Right ventricle myocardium inferior (tissue), 1 donor: ENCODE measurements around the gene SERINC3. TPM values are rescaled to one million over a fixed set of nuclear protein-coding genes. Genes with fewer than 3 reads are reported as not detected.

ENCODE experiments used
- ATAC-seq: fragments of 200-7000 bp; cut with Tn5 transposase; one replicate; pipeline ENCODE4 v1.9.1; 2020; ENCODE audit warnings: mild to moderate bottlenecking, moderate library complexity
- DNase-seq: peaks from one replicate; pipeline ENCODE4 v3.0.0; 2021; ENCODE audit errors: missing footprints
- intact Hi-C: fragments of 100-400 bp; cut with DNase I; formaldehyde crosslinking; loops from one replicate; pipeline ENCODE4 v1.11.0; 2022
- total RNA-seq: library from RNA; stranded (reverse); fragmentation: NEBNext Ultra II Directional; extraction: Animal tissue kit (Norgen Biotek cat#: 25700); gene quantifications from one replicate; pipeline ENCODE4 v1.2.1, GENCODE V29; 2021
- donor health status: DM: no; HTN: yes; CAD: no; lungs with severe emphysema.

The SERINC3 gene
- total RNA-seq, 1 donor from 2014 or later = 82.4 TPM

DNA sequence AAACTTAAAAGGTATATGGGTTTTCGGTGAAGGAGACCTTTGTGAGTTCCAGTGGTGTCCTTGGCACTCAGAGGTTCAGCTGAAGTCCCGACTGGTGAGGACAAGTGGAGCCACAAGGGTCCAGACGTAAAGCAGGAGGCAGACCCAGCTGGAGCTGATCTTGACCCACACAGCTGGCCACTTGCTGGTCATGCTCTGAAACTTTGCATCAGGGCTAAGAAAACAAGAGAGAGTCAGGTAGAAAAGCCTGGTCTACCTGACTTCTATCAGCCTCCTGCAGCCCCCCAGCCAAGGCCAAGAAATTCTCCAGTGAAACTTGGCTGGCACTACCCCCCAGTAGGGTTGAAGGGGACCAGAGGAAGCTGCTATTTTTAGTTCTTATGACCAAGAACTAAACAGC is 21.6 kb downstream of the SERINC3 start:
- intact Hi-C loops = no loop called here
- no peak for ATAC-seq

DNA sequence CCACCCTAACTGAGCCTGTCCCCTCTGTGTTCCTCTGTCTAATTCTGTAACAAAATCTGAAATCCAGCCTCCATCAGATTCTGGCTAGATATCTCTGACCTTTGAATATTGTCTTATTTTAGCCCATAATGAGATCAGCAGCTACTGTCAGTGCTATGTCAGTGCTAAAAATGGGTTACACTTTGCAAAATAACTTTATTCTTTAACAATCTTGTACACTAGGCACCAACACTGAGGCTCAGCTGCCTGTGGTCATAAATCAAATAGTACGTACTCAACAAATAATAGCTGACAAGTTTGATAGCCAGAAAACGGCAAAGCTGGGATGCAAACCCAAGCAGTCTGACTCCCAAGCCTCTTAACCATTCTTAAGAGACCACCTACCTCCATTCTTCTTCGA is 24.1 kb downstream of the SERINC3 start:
- ATAC-seq = no peak
- intact Hi-C loops = no loop called here
- no peak for DNase-seq

More for the DNA sequence above, 21.6 kb downstream of the SERINC3 start:
- no peak for DNase-seq

DNA sequence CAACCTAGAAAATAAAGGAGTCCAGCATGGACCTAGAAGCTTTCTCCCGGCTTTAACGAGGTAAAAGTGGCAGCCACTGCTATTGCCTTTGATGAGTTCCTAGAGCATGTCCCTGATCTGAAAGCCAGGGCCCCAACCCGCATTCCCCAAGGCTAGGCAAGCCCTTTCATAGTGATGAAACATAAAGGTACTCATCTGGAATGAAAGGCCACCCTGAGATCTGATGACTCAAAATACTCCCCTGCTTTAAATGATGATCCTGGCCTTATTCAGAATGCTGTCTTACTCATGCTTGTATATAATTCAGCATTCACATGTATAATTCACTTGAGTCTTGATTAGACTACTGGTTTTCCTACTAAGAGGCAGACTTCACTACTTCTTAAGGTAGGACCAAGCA is 24.9 kb downstream of the SERINC3 start:
- DNase-seq (no peak), ATAC-seq (no peak)
- intact Hi-C loops = no loop called here

DNA sequence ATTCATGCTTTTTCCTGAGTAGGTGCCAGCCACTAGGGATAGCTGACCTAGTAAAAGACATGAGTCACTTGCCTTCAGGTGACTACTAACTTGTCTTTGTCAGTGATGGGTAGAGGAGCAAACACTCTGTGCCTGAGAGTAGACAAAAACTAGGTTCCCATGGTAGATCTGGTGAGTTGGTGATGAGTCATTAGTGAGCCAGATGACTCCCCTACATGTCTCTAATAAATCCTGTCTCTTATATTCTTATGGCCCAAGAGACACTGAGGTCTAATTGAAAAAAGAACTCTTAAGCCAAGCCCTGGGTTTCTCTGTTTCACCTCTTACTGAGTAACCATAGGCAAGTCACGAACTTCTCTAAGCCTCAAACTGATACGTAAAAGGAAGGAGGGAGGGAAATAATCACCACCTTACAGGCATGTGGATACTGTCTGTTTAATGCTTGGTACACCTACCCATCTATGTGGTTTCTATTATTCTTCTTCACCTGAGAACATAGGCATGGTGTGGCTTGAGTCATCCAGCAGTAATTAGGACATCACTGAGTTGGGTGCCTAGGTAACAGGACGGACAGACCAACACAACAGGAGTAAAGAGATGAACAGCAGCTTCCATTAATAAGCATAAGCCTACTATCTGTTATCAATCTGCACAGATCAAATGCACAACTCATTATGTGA is 25.9 kb downstream of the SERINC3 start:
- ATAC-seq (no peak), DNase-seq (no peak)
- intact Hi-C loops = no loop called here

DNA sequence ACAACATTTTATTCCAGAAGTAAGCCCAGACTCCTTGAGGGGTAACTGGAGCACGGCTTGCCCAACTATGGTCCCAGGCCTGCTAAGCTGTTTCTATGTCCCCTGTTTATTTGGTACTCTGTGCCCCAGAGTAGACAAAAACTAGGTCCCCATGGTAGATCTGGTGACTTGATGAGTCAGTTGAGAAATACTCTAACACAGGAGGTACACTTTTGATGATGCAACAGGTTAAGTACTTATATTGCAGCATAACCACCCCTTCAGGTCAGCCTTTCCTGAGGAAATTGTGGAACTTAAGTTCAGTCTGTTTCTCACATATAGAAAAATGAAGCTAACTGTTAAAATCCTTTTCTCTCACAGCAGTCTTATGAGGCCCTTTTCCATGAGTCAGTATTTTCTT is 26.6 kb downstream of the SERINC3 start:
- intact Hi-C loops = no loop called here
- ATAC-seq = no peak
- DNase-seq = no peak

DNA sequence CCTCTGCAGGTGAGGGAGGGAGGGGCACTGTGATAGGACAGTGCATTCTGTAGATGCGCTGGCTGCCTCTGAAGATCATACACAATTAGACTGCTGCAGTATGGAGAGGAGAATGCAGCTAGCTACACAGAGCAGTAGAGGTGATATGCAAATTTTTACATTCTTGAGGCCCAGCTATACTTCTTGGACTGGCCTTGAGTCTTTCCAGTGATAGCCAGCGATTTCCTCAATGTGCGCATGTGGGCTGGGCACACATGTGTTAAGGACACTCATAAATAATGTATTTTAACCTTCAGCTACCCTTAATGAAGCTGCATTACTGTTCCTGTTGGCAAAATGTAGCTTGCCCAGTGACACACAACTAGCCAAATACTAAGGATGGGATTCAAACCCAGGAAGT is 27.2 kb downstream of the SERINC3 start:
- DNase-seq = no peak
- ATAC-seq = no peak
- intact Hi-C loops = no loop called here

DNA sequence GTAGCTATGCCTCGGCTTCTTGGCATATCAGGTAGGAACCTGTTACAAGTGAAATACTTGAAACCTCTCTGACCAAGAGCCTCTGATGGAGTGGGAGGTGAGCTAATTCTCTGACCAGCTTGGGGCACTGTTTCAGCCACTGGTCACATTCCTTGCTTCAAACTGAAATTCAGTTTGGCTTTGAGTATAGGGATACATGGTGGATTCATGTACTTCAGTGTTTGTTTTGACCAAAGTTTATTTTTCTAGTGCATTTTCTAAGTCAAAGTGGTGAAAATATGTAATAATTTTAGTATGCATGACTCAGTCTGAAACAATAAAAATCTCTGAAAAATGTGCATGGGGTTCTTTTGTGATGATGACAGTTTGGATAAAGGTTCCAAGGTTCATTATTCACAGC is 27.6 kb downstream of the SERINC3 start:
- no peak for ATAC-seq
- DNase-seq = no peak
- intact Hi-C loops = no loop called here

DNA sequence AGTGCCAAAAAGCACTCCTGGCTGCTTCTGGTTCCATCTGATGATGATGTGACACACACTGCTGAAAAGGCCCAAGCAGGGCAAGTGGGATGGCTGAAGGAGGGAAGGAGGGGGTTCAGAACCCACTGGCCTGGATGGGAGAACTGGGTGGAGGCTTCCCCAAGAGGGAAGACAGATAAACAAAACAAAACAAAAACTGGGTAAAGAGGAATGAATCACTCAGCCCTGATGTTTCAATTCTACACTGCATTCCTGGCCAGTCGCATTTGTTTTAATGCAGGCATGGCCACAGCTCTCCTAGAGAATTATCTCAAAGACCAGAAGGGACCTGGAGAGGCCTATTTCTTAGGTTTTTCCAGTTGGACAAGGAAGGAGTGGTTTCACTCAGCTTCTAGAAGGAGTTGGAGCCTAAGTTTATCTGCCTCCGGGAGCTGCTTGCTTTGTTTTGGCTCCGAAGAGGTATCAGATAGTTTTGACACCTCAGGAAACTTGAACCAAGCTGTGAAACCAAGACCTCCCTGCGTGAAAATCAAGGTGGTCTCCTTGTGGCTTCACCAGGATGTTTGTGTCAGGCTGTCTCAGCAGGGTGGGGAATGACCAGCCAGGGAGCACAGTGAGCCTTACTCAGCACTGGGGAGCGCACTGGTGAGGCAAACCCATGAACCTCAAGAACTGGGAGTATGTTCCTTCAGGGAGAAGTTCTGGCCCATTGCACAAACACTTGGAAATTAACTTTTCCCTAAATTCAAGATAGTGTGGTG is 30.1 kb downstream of the SERINC3 start:
- intact Hi-C loops = no loop called here
- peak; percentile 75 for ATAC-seq
- no peak for DNase-seq

DNA sequence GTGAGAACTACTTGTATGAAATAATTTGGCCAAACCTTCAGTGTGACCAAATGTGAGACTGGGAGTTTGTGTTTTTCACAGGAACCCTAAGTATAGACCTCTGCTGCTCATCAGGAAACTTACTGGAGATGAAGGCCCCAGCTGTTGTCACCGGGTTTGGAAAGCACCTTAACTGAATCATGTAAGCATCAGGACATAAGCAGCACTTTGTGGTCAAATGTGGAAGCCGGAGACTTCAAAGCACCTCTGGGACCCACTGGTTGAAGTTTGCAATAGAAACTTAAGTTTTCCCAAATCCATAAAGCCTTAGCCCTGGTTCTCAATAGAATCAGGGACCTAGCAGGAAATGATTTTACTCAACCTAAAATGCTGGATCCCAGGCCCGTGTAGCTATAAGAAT is 31.9 kb downstream of the SERINC3 start:
- DNase-seq (no peak), ATAC-seq (no peak)
- intact Hi-C loops = no loop called here

DNA sequence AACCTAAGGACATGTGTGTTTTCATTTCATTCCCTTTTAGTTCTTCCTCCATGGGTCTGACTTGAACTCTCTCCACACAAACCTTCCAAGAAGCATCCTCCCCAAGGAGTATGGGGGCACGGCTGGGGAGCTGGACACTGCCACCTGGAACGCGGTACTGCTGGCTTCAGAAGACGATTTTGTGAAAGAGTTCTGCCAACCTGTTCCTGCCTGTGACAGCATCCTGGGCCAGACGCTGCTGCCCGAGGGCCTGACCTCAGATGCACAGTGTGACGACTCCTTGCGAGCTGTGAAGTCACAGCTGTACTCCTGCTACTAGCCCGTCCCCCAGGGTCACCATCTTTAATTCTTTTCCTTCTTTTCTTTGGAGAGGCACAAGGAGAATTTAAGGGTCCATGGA is 32.6 kb downstream of the SERINC3 start:
- intact Hi-C loops = no loop called here
- no peak for ATAC-seq
- no peak for DNase-seq

DNA sequence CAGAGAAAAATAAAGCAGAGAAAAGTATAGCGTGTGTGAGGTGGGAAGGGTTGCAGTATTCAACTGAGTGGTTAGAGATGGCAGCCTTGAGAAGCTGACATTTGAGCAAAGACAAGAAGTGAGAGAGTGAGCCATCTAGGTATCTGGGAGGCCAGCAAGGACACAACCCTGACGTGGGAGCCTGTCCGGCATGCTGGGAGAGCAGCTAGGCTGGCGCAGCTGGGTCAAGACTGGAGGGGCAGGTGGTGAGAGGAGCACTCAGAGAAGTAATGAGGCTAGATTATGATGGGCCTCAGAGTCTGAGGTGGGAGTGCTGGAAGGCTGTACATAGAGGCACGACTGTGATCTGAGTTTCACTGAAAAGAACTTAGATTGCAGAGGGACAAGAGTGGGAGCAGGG is 33.3 kb downstream of the SERINC3 start:
- DNase-seq (no peak), ATAC-seq (no peak)
- intact Hi-C loops = no loop called here

DNA sequence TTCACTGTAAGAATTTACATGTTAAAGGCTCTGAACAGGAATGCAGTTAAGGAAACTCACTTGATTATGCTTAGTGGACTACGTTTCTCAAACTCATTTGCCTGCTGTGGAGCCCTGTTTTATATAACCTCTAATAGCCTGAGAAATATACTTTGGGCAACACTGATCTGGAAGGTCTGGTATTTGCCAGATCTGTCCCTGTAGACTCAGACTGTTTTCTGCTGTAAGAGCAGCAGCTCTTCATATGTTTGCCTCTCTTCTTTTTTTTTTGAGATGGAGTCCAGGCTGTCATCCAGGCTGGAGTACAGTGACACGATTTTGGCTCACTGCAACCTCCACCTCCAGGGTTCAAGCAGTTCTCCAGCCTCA is 36.1 kb downstream of the SERINC3 start:
- intact Hi-C loops = no loop called here
- ATAC-seq (no peak), DNase-seq (no peak)

DNA sequence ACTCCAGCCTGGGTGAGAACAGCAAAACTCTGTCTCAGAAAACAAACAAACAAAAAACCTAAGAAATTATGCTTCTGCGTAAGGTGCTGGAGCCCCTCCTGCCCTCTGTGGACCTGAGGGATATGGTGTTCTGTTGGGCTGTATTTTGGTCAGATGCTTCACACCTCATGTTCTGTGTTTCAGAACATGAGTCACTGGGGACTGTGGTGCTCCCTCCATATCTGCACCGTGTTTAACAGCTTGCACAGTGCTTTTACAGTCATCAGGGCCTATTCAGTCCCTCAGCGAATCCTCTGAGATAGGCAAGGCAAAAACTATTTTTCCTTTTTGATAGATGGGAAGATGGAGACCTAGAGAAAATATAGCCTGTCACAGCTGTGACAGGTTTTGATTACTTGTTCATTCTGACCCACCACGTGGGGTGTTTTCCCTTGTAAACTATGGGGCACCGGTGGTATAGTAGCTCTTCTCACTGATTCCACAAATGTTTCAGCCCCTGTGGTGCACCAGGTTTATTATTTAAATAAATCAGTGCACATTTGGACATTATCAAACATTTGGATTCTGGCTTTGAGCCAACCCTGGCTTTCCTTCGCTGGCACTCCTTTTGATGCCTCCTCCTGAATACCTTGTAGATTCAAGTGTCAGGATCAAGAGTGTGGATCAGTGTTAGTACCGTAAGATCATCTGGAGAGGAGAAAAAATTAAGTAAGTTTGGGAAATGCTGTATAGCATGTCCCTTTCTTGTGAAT is 36.6 kb downstream of the SERINC3 start:
- DNase-seq (no peak), ATAC-seq (no peak)
- intact Hi-C loops = no loop called here

DNA sequence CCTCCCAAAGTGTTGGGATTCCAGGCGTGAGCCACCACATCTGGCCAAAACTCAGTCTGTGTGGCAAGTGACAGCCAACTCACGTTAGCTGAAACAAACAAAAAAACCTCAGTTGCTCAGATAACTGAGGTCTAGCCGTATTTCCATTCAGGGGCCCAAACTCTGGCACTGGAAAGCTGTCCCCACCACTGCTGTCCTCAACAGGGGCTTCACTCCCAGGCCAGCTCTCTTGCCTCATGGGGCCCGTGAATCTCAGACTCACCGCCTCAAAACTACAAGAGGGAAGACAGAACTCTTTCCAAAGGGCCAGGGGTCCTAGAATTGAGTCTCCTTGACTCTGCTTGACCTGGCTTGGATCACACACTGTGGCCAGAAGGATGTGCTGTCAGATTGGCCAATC is 38.8 kb downstream of the SERINC3 start:
- intact Hi-C loops = no loop called here
- DNase-seq (no peak), ATAC-seq (no peak)

DNA sequence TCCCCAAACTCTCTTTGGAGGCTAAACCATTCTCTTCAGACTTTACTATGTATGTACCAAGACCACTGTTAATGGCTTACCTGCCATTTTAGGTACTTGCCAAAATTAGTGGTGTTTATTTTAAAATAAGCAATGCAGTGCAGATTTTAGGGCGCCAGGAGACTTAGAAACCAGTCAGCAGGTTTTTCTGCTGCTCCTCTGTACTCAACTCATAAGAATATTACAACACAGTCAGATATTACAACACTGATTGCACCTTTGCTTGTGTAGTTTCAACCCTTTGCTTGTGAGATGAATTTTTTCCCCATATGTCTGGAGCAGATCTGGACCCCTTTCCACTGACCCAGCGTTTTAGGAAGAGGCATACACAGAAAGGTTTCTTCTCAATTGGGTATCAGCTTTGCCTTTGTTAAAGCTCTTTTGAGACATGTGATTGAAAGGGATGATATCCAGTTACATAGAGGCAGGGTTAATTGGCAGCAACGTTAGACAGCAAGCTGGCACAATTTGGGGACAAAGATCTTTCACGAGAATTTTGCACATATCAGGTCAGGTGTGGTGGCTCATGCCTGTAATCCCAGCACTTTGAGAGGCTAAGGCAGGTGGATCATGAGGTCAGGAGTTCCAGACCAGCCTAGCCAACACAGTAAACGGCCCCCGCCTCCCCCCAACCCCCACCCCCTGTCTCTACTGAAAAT is 40.0 kb downstream of the SERINC3 start:
- intact Hi-C loops = no loop called here
- DNase-seq (no peak), ATAC-seq (no peak)

DNA sequence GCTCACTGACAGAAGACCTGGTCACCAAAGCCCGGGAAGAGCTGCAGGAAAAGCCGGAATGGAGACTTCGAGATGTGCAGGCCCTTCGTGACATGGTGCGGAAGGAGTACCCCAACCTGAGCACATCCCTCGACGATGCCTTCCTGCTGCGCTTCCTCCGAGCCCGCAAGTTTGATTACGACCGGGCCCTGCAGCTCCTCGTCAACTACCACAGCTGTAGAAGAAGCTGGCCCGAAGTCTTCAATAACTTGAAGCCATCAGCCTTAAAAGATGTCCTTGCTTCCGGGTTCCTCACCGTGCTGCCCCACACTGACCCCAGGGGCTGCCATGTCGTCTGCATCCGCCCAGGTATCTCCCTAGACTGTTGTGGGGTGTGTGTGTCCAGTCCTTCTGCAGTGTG is 41.8 kb downstream of the SERINC3 start:
- no peak for ATAC-seq
- no peak for DNase-seq
- intact Hi-C loops = no loop called here

DNA sequence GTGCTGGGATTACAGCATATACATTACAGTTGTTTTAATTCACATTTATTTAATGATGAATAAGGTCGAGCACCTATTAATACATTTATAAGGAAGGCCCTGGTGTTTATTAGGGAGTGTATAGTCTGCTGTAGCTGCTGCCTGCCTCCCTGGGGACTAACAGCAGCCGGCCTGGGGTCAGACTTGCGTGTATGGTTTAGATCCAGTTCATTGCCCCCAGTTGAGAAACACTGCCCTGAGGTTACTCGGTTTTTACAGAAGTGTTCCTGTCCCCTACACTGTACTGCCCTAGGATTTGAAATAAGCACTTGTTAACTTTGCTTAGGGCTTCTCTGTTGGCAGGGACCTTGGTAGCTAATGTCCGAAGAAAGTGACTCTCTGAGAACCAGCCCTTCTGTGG is 42.2 kb downstream of the SERINC3 start:
- ATAC-seq (no peak), DNase-seq (no peak)
- intact Hi-C loops = loop anchor here (10.0 kb wide), 1 partner anchor 365 kb away; no protein-coding TSS in a partner anchor

DNA sequence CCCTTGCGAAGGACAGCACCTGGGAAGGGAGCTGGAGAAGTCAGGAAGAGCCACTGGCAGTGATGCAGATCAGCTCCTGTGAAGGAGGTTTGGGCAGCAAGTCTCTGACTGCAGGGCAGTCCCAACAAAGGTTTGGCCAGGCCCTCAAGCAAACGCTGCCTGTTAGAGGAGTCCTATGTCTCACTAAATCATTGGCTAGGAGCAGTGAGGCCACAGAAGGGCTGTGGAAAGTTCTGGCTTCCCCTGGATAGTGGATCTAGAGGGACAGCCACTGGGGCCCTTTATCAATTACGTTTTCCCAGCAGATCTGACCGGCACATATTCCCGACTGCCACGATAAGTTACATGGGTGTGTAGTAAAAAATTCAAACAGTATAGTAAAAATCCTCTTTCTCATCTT is 43.7 kb downstream of the SERINC3 start:
- intact Hi-C loops = loop anchor here (10.0 kb wide), 1 partner anchor 363 kb away; no protein-coding TSS in a partner anchor
- no peak for ATAC-seq
- no peak for DNase-seq

DNA sequence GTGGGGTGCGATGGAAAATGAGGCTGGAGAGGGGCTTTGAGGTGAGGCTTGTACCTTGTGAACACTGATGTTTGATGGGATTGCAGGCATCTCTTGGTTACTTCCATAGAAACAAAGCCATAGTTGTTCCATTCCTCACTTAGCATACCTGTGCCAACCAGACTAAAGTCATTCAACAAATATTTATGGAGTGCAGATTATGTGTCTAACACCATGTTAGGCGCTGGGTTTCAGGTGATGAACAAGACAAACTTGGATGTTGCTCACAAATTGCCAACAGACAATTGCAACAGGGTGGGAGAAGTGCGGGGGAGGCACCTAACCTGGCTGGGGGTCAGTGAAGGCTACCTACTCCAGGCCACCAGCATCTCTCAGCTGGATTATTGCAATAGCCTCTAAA is 44.7 kb downstream of the SERINC3 start:
- ATAC-seq = no peak
- no peak for DNase-seq
- intact Hi-C loops = loop anchor here (10.0 kb wide), 1 partner anchor 362 kb away; no protein-coding TSS in a partner anchor
